Upper lobe of left lung (tissue), 6 donors: ENCODE data around the gene AP3M1. TPM values are rescaled to one million over a fixed set of nuclear protein-coding genes. Genes with fewer than 3 reads are reported as not detected.

Experiments
- ATAC-seq, 2 donors: fragments of 200-7000 bp; cut with Tn5 transposase; one replicate each; pipeline ENCODE4 v1.9.1; 2022; ENCODE audit warnings: mild to moderate bottlenecking in 2 of 2, moderate library complexity in 2 of 2; ENCODE audit not compliant: low FRiP score in 2 of 2
- DNase-seq, 2 donors: peaks; one replicate each; pipeline ENCODE4 v3.0.0-alpha.2; 2019 to 2020
- H3K27ac ChIP-seq, 4 donors: fragments of 200-600 bp; sonication (generic); one replicate each; pipeline ENCODE4 v1.5.1; 2016 to 2019
- H3K27me3 ChIP-seq, 4 donors: fragments of 200-600 bp; sonication (generic); one replicate each; pipeline ENCODE4 v1.5.1; 2017 to 2019
- H3K36me3 ChIP-seq, 4 donors: fragments of 200-600 bp; sonication (generic); one replicate each; pipeline ENCODE4 v1.5.1; 2016 to 2019
- H3K4me1 ChIP-seq, 4 donors: fragments of 200-600 bp; sonication (generic); one replicate each; pipeline ENCODE4 v1.5.1; 2018 to 2019
- H3K4me3 ChIP-seq, 4 donors: fragments of 200-600 bp; sonication (generic); one replicate each; pipeline ENCODE4 v1.5.1; 2017 to 2019; ENCODE audit warnings: mild to moderate bottlenecking in 2 of 4, moderate library complexity in 1 of 4
- H3K9me3 ChIP-seq, 4 donors: fragments of 200-600 bp; sonication (generic); one replicate each; pipeline ENCODE4 v1.5.1; 2018 to 2019
- EP300 ChIP-seq, 4 donors: sonication (generic); formaldehyde crosslinking; IDR thresholded peaks; one replicate each; pipeline ENCODE4 v1.5.1; 2017; ENCODE audit warnings: antibody characterized with exemption in 4 of 4, control low read depth in 2 of 4
- POLR2A ChIP-seq, 4 donors: fragments of 450-650 bp; IDR thresholded peaks; one replicate each; pipeline ENCODE4 v1.5.1; 2016 to 2017; ENCODE audit warnings: antibody characterized with exemption in 4 of 4, mild to moderate bottlenecking in 2 of 4
- POLR2AphosphoS5 ChIP-seq, 2 donors: sonication (generic); formaldehyde crosslinking; IDR thresholded peaks; one replicate each; pipeline ENCODE4 v1.5.1; 2017; ENCODE audit warnings: antibody characterized with exemption in 2 of 2
- WGBS, 2 donors: methylation state at CpG; one replicate each; pipeline ENCODE4 v1.1.5; 2017 to 2018; 5-methylcytosine and 5-hydroxymethylcytosine counted together
- total RNA-seq, 6 donors: library from RNA; depleted of rRNA in 4 of 6; stranded (reverse); fragments of >200 nt in 4 of 6; gene quantifications; one replicate each; pipeline versions ENCODE4 v1.1.0 to v1.2.1, GENCODE V29; 2016 to 2021
- TF ChIP-seq, protein P1 (sequence below), 6 experiments: fragments of 450-650 bp in 4 of 6; fragments of 200-600 bp in 2 of 6; sonication (generic) in 2 of 6; IDR thresholded peaks; one replicate each; pipeline ENCODE4 v1.5.1; 2016 to 2019; ENCODE audit warnings: antibody characterized with exemption in 6 of 6
- donor health status: DM: no; HTN: no; CAD: no; lungs with moderate emphysema.
- donor health status: DM: no; HTN: yes; CAD: no; lungs with severe emphysema.

AP3M1 gene
- total RNA-seq, 6 donors from 2014 or later, result 11.4 to 36.1 (median 25.3) TPM

DNA sequence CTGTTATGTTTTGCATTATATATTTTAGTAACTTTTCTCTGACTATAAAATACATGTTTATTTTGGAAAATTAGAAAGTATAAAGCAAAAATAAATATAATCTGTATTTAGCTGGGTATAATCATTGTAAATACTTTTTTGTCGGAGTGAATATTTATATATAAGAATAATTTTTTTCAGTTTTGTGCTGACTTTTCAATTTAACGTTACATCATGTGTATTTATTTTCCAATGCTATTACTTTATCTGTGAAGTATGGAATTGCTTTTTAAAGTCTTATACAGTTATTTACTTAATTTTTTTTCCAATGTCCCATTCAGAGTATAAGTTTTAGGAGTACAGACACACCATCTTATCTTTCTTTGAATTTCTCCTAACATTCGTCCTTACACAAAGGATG, 15.2 kb downstream of the AP3M1 start:
- Histone ChIP-seq H3K4me1 (no peaks in the 10 kb centered on the region), H3K27ac (no peak overlapping the region), H3K27me3 (no peaks in the 10 kb centered on the region), H3K9me3 (no peaks in the 10 kb centered on the region), H3K4me3 (no peak overlapping the region), H3K36me3 (peaks cover 18 to 78% (median 49%) of the 10 kb centered on the region in 4 donors)
- DNase-seq, result no peak
- WGBS, 2 donors, result 90 to 93% methylated on average over 3 of the region's 3 CpGs
- TF ChIP-seq POLR2AphosphoS5 (IDR thresholded peaks at IDR 0.05) (no peak), POLR2A (IDR thresholded peaks at IDR 0.05) (no peak), EP300 (IDR thresholded peaks at IDR 0.05) (no peak)
- TF ChIP-seq, protein P1, sequence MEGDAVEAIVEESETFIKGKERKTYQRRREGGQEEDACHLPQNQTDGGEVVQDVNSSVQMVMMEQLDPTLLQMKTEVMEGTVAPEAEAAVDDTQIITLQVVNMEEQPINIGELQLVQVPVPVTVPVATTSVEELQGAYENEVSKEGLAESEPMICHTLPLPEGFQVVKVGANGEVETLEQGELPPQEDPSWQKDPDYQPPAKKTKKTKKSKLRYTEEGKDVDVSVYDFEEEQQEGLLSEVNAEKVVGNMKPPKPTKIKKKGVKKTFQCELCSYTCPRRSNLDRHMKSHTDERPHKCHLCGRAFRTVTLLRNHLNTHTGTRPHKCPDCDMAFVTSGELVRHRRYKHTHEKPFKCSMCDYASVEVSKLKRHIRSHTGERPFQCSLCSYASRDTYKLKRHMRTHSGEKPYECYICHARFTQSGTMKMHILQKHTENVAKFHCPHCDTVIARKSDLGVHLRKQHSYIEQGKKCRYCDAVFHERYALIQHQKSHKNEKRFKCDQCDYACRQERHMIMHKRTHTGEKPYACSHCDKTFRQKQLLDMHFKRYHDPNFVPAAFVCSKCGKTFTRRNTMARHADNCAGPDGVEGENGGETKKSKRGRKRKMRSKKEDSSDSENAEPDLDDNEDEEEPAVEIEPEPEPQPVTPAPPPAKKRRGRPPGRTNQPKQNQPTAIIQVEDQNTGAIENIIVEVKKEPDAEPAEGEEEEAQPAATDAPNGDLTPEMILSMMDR (IDR thresholded peaks at IDR 0.05), result no peak
- ATAC-seq, result no peak

GRCh38 chr10:74133923-74134820, 16.5 kb downstream of the AP3M1 start:
- no peak for ATAC-seq
- H3K4me1 ChIP-seq, result no peaks in the 10 kb centered on the region
- DNase-seq, result no peak
- no peaks in the 10 kb centered on the region for H3K9me3 ChIP-seq
- H3K27me3 ChIP-seq, result no peaks in the 10 kb centered on the region
- peaks cover 23 to 90% (median 57%) of the 10 kb centered on the region in 4 donors for H3K36me3 ChIP-seq
- no peak overlapping the region for H3K4me3 ChIP-seq
- H3K27ac ChIP-seq, result no peak overlapping the region
- TF ChIP-seq EP300 (IDR thresholded peaks at IDR 0.05) (no peak), POLR2A (IDR thresholded peaks at IDR 0.05) (no peak), POLR2AphosphoS5 (IDR thresholded peaks at IDR 0.05) (no peak)
- TF ChIP-seq, protein P1 (IDR thresholded peaks at IDR 0.05), result no peak
- 87 to 89% methylated on average over 11 of the region's 11 CpGs for WGBS, 2 donors

- no peak overlapping the region for H3K27ac ChIP-seq
- peaks cover 32 to 99% (median 69%) of the 10 kb centered on the region in 4 donors for H3K36me3 ChIP-seq
- no peak overlapping the region for H3K4me3 ChIP-seq
- H3K9me3 ChIP-seq, result no peaks in the 10 kb centered on the region
- DNase-seq, result no peak
- no peak for TF ChIP-seq POLR2AphosphoS5 (IDR thresholded peaks at IDR 0.05)
- TF ChIP-seq, protein P1 (IDR thresholded peaks at IDR 0.05), result no peak
- no peak for TF ChIP-seq EP300 (IDR thresholded peaks at IDR 0.05)
- TF ChIP-seq POLR2A (IDR thresholded peaks at IDR 0.05), result no peak
- no peak for ATAC-seq
- H3K4me1 ChIP-seq, result no peaks in the 10 kb centered on the region
- 26 to 33% methylated on average over 1 of the region's 1 CpG for WGBS, 2 donors
- H3K27me3 ChIP-seq, result no peaks in the 10 kb centered on the region
These were observed 27.5 kb downstream of the AP3M1 start for GRCh38 chr10:74123081-74123480.

DNA sequence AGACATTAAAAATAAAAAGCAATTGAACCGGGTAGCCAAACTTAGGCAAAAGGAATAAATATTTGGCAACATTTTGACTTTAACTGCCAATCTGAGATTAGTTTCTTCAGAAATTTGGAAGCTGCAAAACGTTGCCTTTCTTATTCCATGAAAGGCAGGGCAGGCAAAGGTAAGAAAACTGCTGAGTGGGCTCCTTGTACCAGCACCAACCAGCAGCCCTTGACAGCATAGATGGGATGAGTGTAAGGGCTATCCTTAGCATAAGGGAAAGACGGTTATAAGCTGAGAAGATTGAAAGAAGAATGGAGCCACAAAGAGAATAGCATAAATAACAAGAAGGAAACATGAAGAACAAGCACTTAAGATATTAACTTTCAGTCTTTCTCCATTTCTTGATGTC, 28.6 kb downstream of the AP3M1 start:
- no peaks in the 10 kb centered on the region for H3K4me1 ChIP-seq
- DNase-seq, result no peak
- H3K9me3 ChIP-seq, result no peaks in the 10 kb centered on the region
- H3K36me3 ChIP-seq, result peaks cover 41 to 99% (median 74%) of the 10 kb centered on the region in 4 donors
- WGBS, 2 donors, result 56 to 78% methylated on average over 3 of the region's 3 CpGs
- no peaks in the 10 kb centered on the region for H3K27me3 ChIP-seq
- TF ChIP-seq EP300 (IDR thresholded peaks at IDR 0.05) (no peak), POLR2AphosphoS5 (IDR thresholded peaks at IDR 0.05) (no peak), POLR2A (IDR thresholded peaks at IDR 0.05) (no peak)
- TF ChIP-seq, protein P1 (IDR thresholded peaks at IDR 0.05), result no peak
- H3K27ac ChIP-seq, result peak overlapping the region in 1 of 4 donors; percentile 28
- no peak for ATAC-seq
- no peak overlapping the region for H3K4me3 ChIP-seq
